Lower leg skin (tissue), 3 donors: ENCODE results near the gene DIP2C.

ENCODE experiments used
- POLR2A ChIP-seq, 2 donors: fragments of 450-650 bp; IDR thresholded peaks; one replicate each; pipeline ENCODE4 v1.6.1; 2016 to 2017; ENCODE audit warnings: antibody characterized with exemption in 2 of 2, mild to moderate bottlenecking in 1 of 2, moderate library complexity in 1 of 2
- TF ChIP-seq, protein P1 (sequence below), 3 donors: fragments of 450-650 bp; IDR thresholded peaks; one replicate each; pipeline ENCODE4 v1.5.1; 2016; ENCODE audit warnings: antibody characterized with exemption in 3 of 3, mild to moderate bottlenecking in 3 of 3, moderate library complexity in 2 of 3

DNA sequence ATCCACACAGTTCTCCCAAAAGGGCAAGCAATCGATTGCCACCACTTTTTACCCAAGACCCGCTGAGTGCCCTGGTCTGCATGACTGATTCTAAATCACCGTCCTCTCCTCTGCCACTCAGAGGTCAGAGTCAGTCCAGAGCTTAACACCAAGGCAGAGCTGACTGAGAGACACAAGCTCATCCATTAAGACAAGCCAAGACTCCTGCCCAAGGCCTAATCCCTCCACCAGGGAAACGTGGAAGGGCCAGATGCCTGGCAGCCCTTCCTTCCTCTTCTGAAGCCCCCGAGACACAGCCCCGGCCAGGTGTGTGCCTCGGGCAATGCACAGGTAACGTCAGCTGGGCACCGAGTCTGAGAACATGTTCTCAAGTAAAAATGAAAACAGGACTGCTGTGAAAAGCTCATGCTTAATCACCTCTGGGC lies 51.7 kb downstream of the DIP2C start:
- TF ChIP-seq, protein P1, sequence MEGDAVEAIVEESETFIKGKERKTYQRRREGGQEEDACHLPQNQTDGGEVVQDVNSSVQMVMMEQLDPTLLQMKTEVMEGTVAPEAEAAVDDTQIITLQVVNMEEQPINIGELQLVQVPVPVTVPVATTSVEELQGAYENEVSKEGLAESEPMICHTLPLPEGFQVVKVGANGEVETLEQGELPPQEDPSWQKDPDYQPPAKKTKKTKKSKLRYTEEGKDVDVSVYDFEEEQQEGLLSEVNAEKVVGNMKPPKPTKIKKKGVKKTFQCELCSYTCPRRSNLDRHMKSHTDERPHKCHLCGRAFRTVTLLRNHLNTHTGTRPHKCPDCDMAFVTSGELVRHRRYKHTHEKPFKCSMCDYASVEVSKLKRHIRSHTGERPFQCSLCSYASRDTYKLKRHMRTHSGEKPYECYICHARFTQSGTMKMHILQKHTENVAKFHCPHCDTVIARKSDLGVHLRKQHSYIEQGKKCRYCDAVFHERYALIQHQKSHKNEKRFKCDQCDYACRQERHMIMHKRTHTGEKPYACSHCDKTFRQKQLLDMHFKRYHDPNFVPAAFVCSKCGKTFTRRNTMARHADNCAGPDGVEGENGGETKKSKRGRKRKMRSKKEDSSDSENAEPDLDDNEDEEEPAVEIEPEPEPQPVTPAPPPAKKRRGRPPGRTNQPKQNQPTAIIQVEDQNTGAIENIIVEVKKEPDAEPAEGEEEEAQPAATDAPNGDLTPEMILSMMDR (IDR thresholded peaks at IDR 0.05), result no peak
- no peak for TF ChIP-seq POLR2A (IDR thresholded peaks at IDR 0.05)
